Mesenchymal stem cell (in vitro differentiated cells and primary cell): ENCODE results near the gene CUL4A.

Source experiments
- DNase-seq: peaks from one replicate; pipeline ENCODE4 v3.0.0-alpha.2; 2013
- H2AFZ ChIP-seq: one replicate; pipeline ENCODE4 v1.6.1; 2013; ENCODE audit warnings: low read depth, mild to moderate bottlenecking, control low read depth, inconsistent platforms, low read length, moderate library complexity
- H2AK5ac ChIP-seq: 2 replicates; pipeline ENCODE4 v1.6.1; 2013; ENCODE audit warnings: low read length, moderate library complexity, mild to moderate bottlenecking, inconsistent platforms; ENCODE audit not compliant: severe bottlenecking
- H2BK120ac ChIP-seq: one replicate; pipeline ENCODE4 v1.6.1; 2013; ENCODE audit warnings: low read depth, mild to moderate bottlenecking, inconsistent platforms, low read length, moderate library complexity
- H2BK12ac ChIP-seq, 2 experiments: one replicate each; pipeline ENCODE4 v1.6.1; 2013; ENCODE audit warnings: inconsistent platforms in 2 of 2, low read length in 2 of 2, mild to moderate bottlenecking in 2 of 2, moderate library complexity in 2 of 2, control low read depth in 1 of 2
- H2BK15ac ChIP-seq: one replicate; pipeline ENCODE4 v1.6.1; 2013; ENCODE audit warnings: mild to moderate bottlenecking, low read depth, inconsistent platforms; ENCODE audit not compliant: poor library complexity, severe bottlenecking
- H2BK5ac ChIP-seq: 2 replicates; pipeline ENCODE4 v1.6.1; 2013; ENCODE audit warnings: low read depth, mild to moderate bottlenecking, low read length, control low read depth, inconsistent platforms; ENCODE audit not compliant: poor library complexity, severe bottlenecking
- H3K14ac ChIP-seq, 2 experiments: one replicate each; pipeline ENCODE4 v1.6.1; 2013; ENCODE audit warnings: inconsistent platforms in 2 of 2, low read length in 2 of 2, control low read depth in 1 of 2, mild to moderate bottlenecking in 1 of 2, moderate library complexity in 1 of 2
- H3K18ac ChIP-seq, 2 experiments: one replicate each; pipeline ENCODE4 v1.6.1; 2013; ENCODE audit warnings: inconsistent platforms in 2 of 2, low read length in 2 of 2, control low read depth in 1 of 2, low read depth in 1 of 2, mild to moderate bottlenecking in 1 of 2
- H3K23ac ChIP-seq, 2 experiments: one replicate each; pipeline ENCODE4 v1.6.1; 2013; ENCODE audit warnings: inconsistent platforms in 2 of 2, low read length in 2 of 2, mild to moderate bottlenecking in 2 of 2, moderate library complexity in 2 of 2, control low read depth in 1 of 2
- H3K27ac ChIP-seq: 2 replicates; pipeline ENCODE4 v1.5.1; 2013; ENCODE audit warnings: mild to moderate bottlenecking, moderate library complexity, low read length, control low read depth, inconsistent platforms; ENCODE audit not compliant: poor library complexity, severe bottlenecking
- H3K27me3 ChIP-seq, 2 experiments: 2 replicates each; pipeline versions ENCODE4 v1.6.1 to v1.7.0; 2013; ENCODE audit warnings: low read length in 2 of 2, mild to moderate bottlenecking in 2 of 2, moderate library complexity in 2 of 2, control low read depth in 1 of 2, inconsistent platforms in 1 of 2; ENCODE audit not compliant: control insufficient read depth in 1 of 2, insufficient read depth in 1 of 2
- H3K36me3 ChIP-seq, 2 experiments: 2 replicates each; pipeline versions ENCODE4 v1.6.1 to v1.7.0; 2013; ENCODE audit warnings: low read length in 2 of 2, control low read depth in 1 of 2, inconsistent platforms in 1 of 2, low read depth in 1 of 2, mild to moderate bottlenecking in 1 of 2; ENCODE audit not compliant: insufficient read depth in 2 of 2, control insufficient read depth in 1 of 2
- H3K4ac ChIP-seq, 2 experiments: one replicate each; pipeline ENCODE4 v1.6.1; 2013; ENCODE audit warnings: inconsistent platforms in 2 of 2, low read length in 2 of 2, mild to moderate bottlenecking in 2 of 2, moderate library complexity in 2 of 2, control low read depth in 1 of 2, low read depth in 1 of 2
- H3K4me1 ChIP-seq: 2 replicates; pipeline ENCODE4 v1.6.1; 2013; ENCODE audit warnings: low read depth, low read length, control low read depth; ENCODE audit not compliant: control insufficient read depth, insufficient read depth
- H3K4me2 ChIP-seq: 2 replicates; pipeline ENCODE4 v1.6.1; 2013; ENCODE audit warnings: low read length, mild to moderate bottlenecking, inconsistent platforms; ENCODE audit not compliant: poor library complexity, severe bottlenecking
- H3K4me3 ChIP-seq, 2 experiments: 2 replicates each; pipeline versions ENCODE4 v1.5.1 to v1.7.0; 2013; ENCODE audit warnings: low read length in 2 of 2, mild to moderate bottlenecking in 2 of 2, control low read depth in 1 of 2, low read depth in 1 of 2; ENCODE audit not compliant: insufficient read depth in 1 of 2
- H3K79me1 ChIP-seq: replicated peaks from 2 replicates; pipeline ENCODE4 v1.6.1; 2013; ENCODE audit warnings: mild to moderate bottlenecking, control low read depth, low read length, inconsistent platforms; ENCODE audit not compliant: poor library complexity, severe bottlenecking
- H3K9ac ChIP-seq: 2 replicates; pipeline ENCODE4 v1.7.0; 2013; ENCODE audit warnings: mild to moderate bottlenecking, low read length, moderate library complexity
- H3K9me3 ChIP-seq: 2 replicates; pipeline ENCODE4 v1.7.0; 2013; ENCODE audit warnings: mild to moderate bottlenecking, low read length; ENCODE audit not compliant: control insufficient read depth
- H4K8ac ChIP-seq: one replicate; pipeline ENCODE4 v1.6.1; 2013; ENCODE audit warnings: inconsistent platforms, mild to moderate bottlenecking, low read length, moderate library complexity
- H4K91ac ChIP-seq: one replicate; pipeline ENCODE4 v1.6.1; 2013; ENCODE audit warnings: mild to moderate bottlenecking, low read length, inconsistent platforms
- WGBS: methylation state at CpG from one replicate; pipeline ENCODE4 v1.1.7; 2013; ENCODE audit warnings: mixed read lengths; 5-methylcytosine and 5-hydroxymethylcytosine counted together

CUL4A gene

DNA sequence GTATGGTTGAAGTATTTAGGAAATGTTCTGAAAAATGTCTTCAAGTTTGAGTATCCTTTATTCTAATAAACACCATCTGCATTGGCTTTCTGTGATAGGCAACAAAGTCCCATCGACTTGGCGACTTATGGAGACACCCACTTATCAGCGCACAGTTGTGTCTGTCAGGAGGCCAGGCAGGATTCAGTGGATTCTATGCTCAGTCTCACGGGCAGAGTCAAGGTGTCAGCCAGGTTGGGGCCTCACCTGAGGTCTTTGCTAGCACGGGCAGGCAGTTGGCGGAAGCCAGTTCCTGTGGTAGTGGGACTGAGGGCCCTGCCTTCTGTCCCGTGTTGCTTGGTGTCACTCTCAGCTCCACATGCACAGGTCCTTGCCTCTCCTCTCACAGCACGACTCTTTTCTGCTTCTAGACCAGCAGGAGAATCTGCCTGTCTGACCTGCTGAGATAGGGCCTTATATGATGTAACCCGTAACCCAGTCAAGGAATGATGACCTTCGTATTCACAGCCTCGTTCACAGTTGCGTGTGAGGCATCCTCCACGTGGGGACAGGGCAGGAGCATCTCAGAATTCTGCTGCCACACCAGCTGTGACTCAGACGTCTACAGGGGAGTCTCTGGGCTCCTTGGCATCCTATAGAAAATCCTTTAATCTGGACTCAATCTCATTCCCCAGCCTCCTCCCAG lies 10.0 kb downstream of the CUL4A start:
- no peak overlapping the region for H4K8ac ChIP-seq
- WGBS: 88% methylated on average over 14 of the region's 14 CpGs
- H3K4me3 ChIP-seq: no peak overlapping the region
- no peak overlapping the region for H4K91ac ChIP-seq
- no peak overlapping the region for H2BK5ac ChIP-seq
- DNase-seq: no peak
- no peak overlapping the region for H3K14ac ChIP-seq
- H3K4me2 ChIP-seq: no peak overlapping the region
- H2AFZ ChIP-seq: no peak overlapping the region
- H3K18ac ChIP-seq: no peak overlapping the region
- no peaks in the 10 kb centered on the region for H3K27me3 ChIP-seq
- peaks cover 25% of the 10 kb centered on the region for H3K79me1 ChIP-seq
- H2BK15ac ChIP-seq: peak overlapping the region; percentile 64
- H3K9ac ChIP-seq: no peak overlapping the region
- no peaks in the 10 kb centered on the region for H3K9me3 ChIP-seq
- no peak overlapping the region for H3K23ac ChIP-seq
- no peak overlapping the region for H2BK120ac ChIP-seq
- H3K4me1 ChIP-seq: peaks cover 32% of the 10 kb centered on the region
- H3K4ac ChIP-seq: no peak overlapping the region
- H3K36me3 ChIP-seq: peaks cover 49 to 58% of the 10 kb centered on the region in 2 experiments
- H2BK12ac ChIP-seq: peak overlapping the region in 1 of 2 experiments; percentile 7
- no peak overlapping the region for H2AK5ac ChIP-seq
- H3K27ac ChIP-seq: no peak overlapping the region

DNA sequence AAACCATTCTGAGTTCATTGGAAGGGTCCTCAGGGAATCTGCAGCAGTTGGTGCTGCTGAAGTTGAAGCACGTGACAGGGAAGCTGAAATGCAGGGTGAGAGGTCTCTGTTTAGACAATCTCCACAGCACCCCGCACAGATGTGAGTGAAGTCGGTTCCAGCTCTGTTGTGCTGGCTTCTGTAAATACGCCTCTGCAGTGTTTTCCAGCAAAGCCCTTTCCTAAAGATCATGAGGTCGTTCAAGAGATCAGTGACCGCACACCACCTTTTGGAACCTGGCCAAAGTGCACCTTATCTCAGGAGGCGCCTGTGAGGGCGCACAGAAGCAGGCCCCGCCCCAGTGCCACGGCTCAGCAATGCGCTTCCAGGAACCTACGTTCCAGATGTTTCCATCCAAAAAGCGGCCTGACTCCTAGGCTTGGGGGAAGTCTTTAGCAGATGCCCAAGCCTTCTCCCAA lies 10.8 kb downstream of the CUL4A start:
- Histone ChIP-seq H3K27me3 (no peaks in the 10 kb centered on the region), H3K4ac (no peak overlapping the region), H3K4me3 (no peak overlapping the region), H4K91ac (no peak overlapping the region), H3K14ac (no peak overlapping the region), H3K23ac (no peak overlapping the region), H2BK15ac (no peak overlapping the region), H2BK5ac (no peak overlapping the region), H3K4me1 (peaks cover 29% of the 10 kb centered on the region), H3K9me3 (no peaks in the 10 kb centered on the region), H4K8ac (no peak overlapping the region), H2BK120ac (no peak overlapping the region), H2AFZ (no peak overlapping the region), H3K36me3 (peaks cover 48 to 60% of the 10 kb centered on the region in 2 experiments), H3K9ac (no peak overlapping the region), H2BK12ac (no peak overlapping the region), H2AK5ac (no peak overlapping the region), H3K27ac (no peak overlapping the region), H3K4me2 (no peak overlapping the region), H3K79me1 (peaks cover 27% of the 10 kb centered on the region), H3K18ac (no peak overlapping the region)
- 96% methylated on average over 13 of the region's 13 CpGs for WGBS
- DNase-seq: no peak

GRCh38 chr13:113220877-113221276 lies 11.5 kb downstream of the CUL4A start:
- Histone ChIP-seq H3K4me3 (no peak overlapping the region), H3K4me2 (no peak overlapping the region), H3K4ac (no peak overlapping the region), H2BK12ac (no peak overlapping the region), H3K18ac (no peak overlapping the region), H3K79me1 (peaks cover 31% of the 10 kb centered on the region), H3K9me3 (no peaks in the 10 kb centered on the region), H3K27ac (no peak overlapping the region), H2BK15ac (no peak overlapping the region), H2AK5ac (no peak overlapping the region), H4K8ac (no peak overlapping the region), H2BK5ac (no peak overlapping the region), H3K14ac (no peak overlapping the region), H3K23ac (no peak overlapping the region), H3K4me1 (peaks cover 23% of the 10 kb centered on the region), H4K91ac (no peak overlapping the region), H2BK120ac (no peak overlapping the region), H3K27me3 (no peaks in the 10 kb centered on the region), H2AFZ (no peak overlapping the region), H3K9ac (no peak overlapping the region), H3K36me3 (peaks cover 52 to 67% of the 10 kb centered on the region in 2 experiments)
- peak; percentile 33 for DNase-seq
- 95% methylated on average over 7 of the region's 7 CpGs for WGBS

DNA sequence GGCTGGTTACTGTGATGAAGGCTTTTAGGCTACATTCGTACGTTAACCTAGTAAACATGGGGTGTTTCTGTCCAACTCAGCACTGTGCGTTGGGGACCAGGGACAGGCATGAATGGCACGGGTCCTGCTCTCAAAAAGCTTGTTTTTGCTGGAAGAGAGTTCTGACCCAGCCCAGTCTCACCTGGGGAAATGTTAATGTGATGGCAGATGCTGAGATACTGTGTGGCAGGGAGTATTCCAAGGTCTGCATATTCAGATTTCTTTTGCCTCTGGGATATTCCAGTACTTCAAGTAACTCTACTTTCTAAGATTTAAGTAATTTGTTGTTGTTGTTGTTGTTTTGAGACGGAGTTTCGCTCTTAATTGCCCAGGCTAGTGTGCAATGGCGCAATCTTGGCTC lies 13.7 kb downstream of the CUL4A start:
- no peak overlapping the region for H3K23ac ChIP-seq
- no peak overlapping the region for H4K91ac ChIP-seq
- H3K27me3 ChIP-seq: no peaks in the 10 kb centered on the region
- no peak overlapping the region for H3K4me3 ChIP-seq
- H2AFZ ChIP-seq: no peak overlapping the region
- no peak overlapping the region for H3K14ac ChIP-seq
- H2AK5ac ChIP-seq: no peak overlapping the region
- peaks cover 66 to 87% of the 10 kb centered on the region in 2 experiments for H3K36me3 ChIP-seq
- H3K4me2 ChIP-seq: no peak overlapping the region
- H3K4ac ChIP-seq: no peak overlapping the region
- no peak overlapping the region for H4K8ac ChIP-seq
- H3K27ac ChIP-seq: no peak overlapping the region
- no peak overlapping the region for H2BK120ac ChIP-seq
- no peaks in the 10 kb centered on the region for H3K9me3 ChIP-seq
- H3K4me1 ChIP-seq: peaks cover 20% of the 10 kb centered on the region
- DNase-seq: no peak
- H2BK5ac ChIP-seq: no peak overlapping the region
- peaks cover 46% of the 10 kb centered on the region for H3K79me1 ChIP-seq
- H2BK15ac ChIP-seq: no peak overlapping the region
- H2BK12ac ChIP-seq: no peak overlapping the region
- H3K9ac ChIP-seq: no peak overlapping the region
- H3K18ac ChIP-seq: no peak overlapping the region
- over 99% methylated on average over 7 of the region's 7 CpGs for WGBS
